ENCODE results near the gene AQR. TPM values are rescaled to one million over a fixed set of nuclear protein-coding genes. Genes with fewer than 3 reads are reported as not detected.

Gene AQR
- total RNA-seq, 1 experiment from 2014 or later = 54.4 TPM

GRCh38 chr15:34953851-34954250 is 15.7 kb downstream of the AQR start:
- no peak overlapping the region for H3K4me3 Mint-ChIP-seq
- no peak overlapping the region for H4K5ac ChIP-seq (ENCODE audit: insufficient read length, low read depth, low read length)
- no peaks in the 10 kb centered on the region for H4K20me1 ChIP-seq (ENCODE audit: control insufficient read depth, insufficient read depth, insufficient read length)
- H3K27ac ChIP-seq (ENCODE audit: insufficient read length, low read depth, low read length) = no peak overlapping the region
- peaks cover 5% of the 10 kb centered on the region in 2 experiments; a peak in 3 of 5 replicates for H3K9me3 Mint-ChIP-seq
- WGBS (ENCODE audit: extremely low coverage, insufficient read length, low lambda C conversion rate) = no CpG with 5 or more reads among the region's 8 CpGs
- H2BK12ac ChIP-seq (ENCODE audit: insufficient read length, low read depth, low read length) = no peak overlapping the region
- no peak overlapping the region for H2BK15ac ChIP-seq (ENCODE audit: low read depth, low read length)
- no peak overlapping the region for H2BK120ac ChIP-seq (ENCODE audit: low read depth, low read length, poor library complexity, severe bottlenecking)
- no peak overlapping the region for H4K8ac ChIP-seq (replicated peaks; ENCODE audit: insufficient read length, low read depth, low read length)
- no peaks in the 10 kb centered on the region for H3K23me2 ChIP-seq (ENCODE audit: insufficient read length, low read depth, low read length, poor library complexity, severe bottlenecking)
- peaks cover 20 to 48% (median 42%) of the 10 kb centered on the region in 3 experiments for H3K36me3 Mint-ChIP-seq (ENCODE audit: insufficient read depth in 1 of 3, low read depth in 3 of 3)
- no peaks in the 10 kb centered on the region for H3K4me1 Mint-ChIP-seq
- H3K4me1 ChIP-seq (ENCODE audit: insufficient read depth, low read length) = no peaks in the 10 kb centered on the region
- no peaks in the 10 kb centered on the region for H3K27me3 Mint-ChIP-seq (ENCODE audit: low read depth)
- no peak overlapping the region for H2AK5ac ChIP-seq (ENCODE audit: insufficient read length, low read length)
- no peaks in the 10 kb centered on the region for H3K9me3 ChIP-seq (ENCODE audit: control insufficient read depth, low read depth, low read length)
- H3K27me3 ChIP-seq (ENCODE audit: insufficient read depth, low read length) = no peaks in the 10 kb centered on the region
- H3K79me1 ChIP-seq (ENCODE audit: insufficient read depth, low read depth, low read length, poor library complexity, severe bottlenecking) = no peaks in the 10 kb centered on the region
- H3K18ac ChIP-seq (ENCODE audit: insufficient read length, low read depth, low read length) = no peak overlapping the region
- TF ChIP-seq CTCF (conservative IDR thresholded peaks at IDR 0.05) = no peak
- H3K27ac Mint-ChIP-seq = peak overlapping the region in 1 of 3 experiments; percentile 39; a peak in 1 of 7 replicates
- no peak overlapping the region for H3K4ac ChIP-seq (ENCODE audit: low read depth, low read length)
- no peak overlapping the region for H3K9ac ChIP-seq (ENCODE audit: extremely low read depth, insufficient read length, low read length)
- H3T11ph ChIP-seq (ENCODE audit: low read length) = no peak overlapping the region
- no peak overlapping the region for H2BK20ac ChIP-seq (ENCODE audit: low read depth, low read length, poor library complexity, severe bottlenecking)
- H3K4me2 ChIP-seq (ENCODE audit: insufficient read depth, insufficient read length, low read length) = no peak overlapping the region
- H3K14ac ChIP-seq (ENCODE audit: insufficient read depth, low read length) = no peak overlapping the region
- no peaks in the 10 kb centered on the region for H3K79me2 ChIP-seq (ENCODE audit: insufficient read depth, low read length)
- no peak overlapping the region for H3K56ac ChIP-seq (ENCODE audit: insufficient read length, low read depth, low read length)
- DNase-seq = no peak
- no peak overlapping the region for H3K23ac ChIP-seq (ENCODE audit: insufficient read length, low read depth, low read length)
- H4K91ac ChIP-seq (ENCODE audit: insufficient read length, low read depth, low read length) = no peak overlapping the region
- H2AFZ ChIP-seq (ENCODE audit: low read length) = no peak overlapping the region
- H2BK5ac ChIP-seq (ENCODE audit: insufficient read length, low read length) = no peak overlapping the region
